ENCODE measurements around the gene RNF11.
"Not testable (repeated sequence)": the region's sequence is repeated elsewhere in the genome, so short reads cannot be mapped to it uniquely, and the experiment has no call there.

RNF11 gene

DNA sequence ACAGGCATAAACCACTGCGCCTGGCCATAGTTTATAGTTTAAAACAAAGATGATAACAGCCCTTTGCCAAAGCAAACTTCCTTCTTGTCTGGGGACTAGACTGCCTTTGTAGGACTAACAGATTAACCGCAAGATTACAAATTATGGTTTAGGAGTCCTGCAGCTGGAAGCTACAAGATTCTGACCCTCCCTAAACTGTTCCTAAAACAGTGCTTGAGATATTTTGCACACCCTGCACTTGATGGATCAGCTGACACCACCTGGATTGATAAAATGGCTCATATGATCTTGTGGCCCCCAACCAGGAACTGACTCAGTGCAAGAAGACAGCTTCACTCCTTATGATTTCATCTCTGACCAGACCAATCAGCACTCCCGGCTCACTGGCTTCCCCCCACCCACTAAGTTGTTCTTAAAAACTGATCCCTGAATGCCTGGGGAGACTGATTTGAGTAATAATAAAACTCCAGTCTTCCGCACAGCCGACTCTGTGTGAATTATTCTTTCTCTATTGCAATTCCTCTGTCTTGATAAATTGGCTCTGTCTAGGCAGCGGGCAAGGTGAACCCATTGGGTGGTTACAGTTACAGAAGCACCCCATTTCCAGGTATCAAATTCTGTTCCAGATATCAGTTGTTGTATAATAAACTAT, 13.8 kb upstream of the RNF11 start:
- in situ Hi-C loops (cut with HindIII; ENCODE audit: low pct_ligation_motif_present, low sequenced_read_pairs) = no loop called here
- Histone ChIP-seq H3K27ac (no peak overlapping the region), H3K4me3 (ENCODE audit: low read depth, low read length) (no peak overlapping the region), H3K27me3 (replicated peaks) (no peaks in the 10 kb centered on the region), H3K36me3 (replicated peaks) (no peaks in the 10 kb centered on the region)
- DNase-seq = no peak
- TF ChIP-seq, protein P1, sequence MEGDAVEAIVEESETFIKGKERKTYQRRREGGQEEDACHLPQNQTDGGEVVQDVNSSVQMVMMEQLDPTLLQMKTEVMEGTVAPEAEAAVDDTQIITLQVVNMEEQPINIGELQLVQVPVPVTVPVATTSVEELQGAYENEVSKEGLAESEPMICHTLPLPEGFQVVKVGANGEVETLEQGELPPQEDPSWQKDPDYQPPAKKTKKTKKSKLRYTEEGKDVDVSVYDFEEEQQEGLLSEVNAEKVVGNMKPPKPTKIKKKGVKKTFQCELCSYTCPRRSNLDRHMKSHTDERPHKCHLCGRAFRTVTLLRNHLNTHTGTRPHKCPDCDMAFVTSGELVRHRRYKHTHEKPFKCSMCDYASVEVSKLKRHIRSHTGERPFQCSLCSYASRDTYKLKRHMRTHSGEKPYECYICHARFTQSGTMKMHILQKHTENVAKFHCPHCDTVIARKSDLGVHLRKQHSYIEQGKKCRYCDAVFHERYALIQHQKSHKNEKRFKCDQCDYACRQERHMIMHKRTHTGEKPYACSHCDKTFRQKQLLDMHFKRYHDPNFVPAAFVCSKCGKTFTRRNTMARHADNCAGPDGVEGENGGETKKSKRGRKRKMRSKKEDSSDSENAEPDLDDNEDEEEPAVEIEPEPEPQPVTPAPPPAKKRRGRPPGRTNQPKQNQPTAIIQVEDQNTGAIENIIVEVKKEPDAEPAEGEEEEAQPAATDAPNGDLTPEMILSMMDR (IDR thresholded peaks at IDR 0.05; ENCODE audit: low read depth, low read length, missing control alignments) = no peak

DNA sequence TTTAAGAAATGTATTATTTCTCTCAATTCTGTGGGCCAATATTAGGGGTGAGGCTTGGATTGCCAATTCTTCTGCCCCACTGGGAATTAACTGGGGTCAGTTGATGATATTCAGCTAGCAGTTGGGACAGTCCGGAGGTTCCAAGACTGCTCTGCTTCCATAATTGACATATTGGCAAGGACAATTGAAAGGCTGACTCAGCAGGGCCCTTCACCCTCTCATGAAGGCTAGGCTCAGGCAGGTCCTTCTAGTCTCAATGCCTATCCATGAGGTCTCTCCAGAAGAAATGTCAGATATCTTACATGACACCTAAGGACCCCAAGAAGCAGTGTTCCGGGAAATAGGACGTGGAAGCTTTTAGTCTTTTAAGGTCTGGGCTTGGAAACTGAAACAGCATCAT, 13.3 kb upstream of the RNF11 start:
- TF ChIP-seq, protein P1 (IDR thresholded peaks at IDR 0.05; ENCODE audit: low read depth, low read length, missing control alignments) = no peak
- Histone ChIP-seq H3K27me3 (replicated peaks) (no peaks in the 10 kb centered on the region), H3K27ac (no peak overlapping the region), H3K4me3 (ENCODE audit: low read depth, low read length) (no peak overlapping the region), H3K36me3 (replicated peaks) (no peaks in the 10 kb centered on the region)
- in situ Hi-C loops (cut with HindIII; ENCODE audit: low pct_ligation_motif_present, low sequenced_read_pairs) = no loop called here
- no peak for DNase-seq

DNA sequence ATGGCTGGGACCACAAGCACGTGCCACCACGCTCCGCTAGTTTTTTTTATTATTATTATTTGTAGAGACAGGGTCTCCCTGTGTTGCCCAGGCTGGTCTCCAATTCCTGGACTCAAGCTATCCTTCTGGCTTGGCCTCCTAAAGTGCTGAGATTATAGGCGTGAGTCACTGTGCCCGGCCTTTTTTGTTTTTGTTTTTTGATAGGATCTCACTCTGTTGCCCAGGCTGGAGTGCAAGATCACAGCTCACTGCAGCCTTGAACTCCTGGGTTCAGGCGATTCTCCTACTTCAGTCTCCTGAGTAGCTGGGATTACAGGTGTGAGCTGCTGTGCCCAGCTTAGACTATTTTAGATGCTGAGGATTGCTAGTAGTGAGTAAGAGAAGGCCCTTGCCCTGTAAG, 11.8 kb upstream of the RNF11 start:
- Histone ChIP-seq H3K4me3 (ENCODE audit: low read depth, low read length) (no peak overlapping the region), H3K27ac (no peak overlapping the region)
- in situ Hi-C loops (cut with HindIII; ENCODE audit: low pct_ligation_motif_present, low sequenced_read_pairs) = no loop called here

DNA sequence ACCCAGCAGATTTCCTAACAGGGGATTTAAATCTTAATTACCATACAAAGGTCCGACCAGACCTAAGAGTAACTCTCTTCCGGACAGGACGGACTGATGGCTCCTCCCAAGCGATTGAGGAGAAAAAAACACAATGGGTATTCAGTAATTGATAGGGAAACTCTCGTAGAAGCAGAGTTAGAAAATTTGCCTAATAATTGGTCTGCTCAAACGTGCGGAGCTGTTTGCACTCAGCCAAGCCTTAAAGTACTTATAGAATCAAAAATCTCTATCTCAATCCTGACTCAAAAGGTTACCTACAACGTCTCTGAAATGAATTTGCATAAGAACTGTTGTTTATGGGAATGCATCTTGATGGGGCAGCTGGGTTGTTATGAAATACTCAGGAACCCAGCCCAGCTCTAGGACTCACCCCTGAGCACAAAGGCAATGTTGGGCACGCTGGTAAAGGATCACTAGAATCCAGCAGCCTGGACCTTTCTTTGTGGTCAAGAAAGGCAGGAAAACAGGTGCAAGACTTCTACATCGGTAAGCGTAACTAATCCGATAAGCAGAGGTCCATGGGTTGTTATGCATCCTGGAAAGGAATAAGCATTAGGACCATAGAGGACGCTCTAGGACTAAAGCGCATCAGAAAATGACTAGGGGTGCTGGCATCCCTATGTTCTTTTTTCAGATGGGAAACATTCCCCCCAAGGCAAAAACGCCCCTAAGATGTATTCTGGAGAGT, 8.7 kb upstream of the RNF11 start:
- DNase-seq; H3K36me3 ChIP-seq (replicated peaks); H3K4me3 ChIP-seq (ENCODE audit: low read depth, low read length); H3K27ac ChIP-seq; in situ Hi-C loops (cut with HindIII; ENCODE audit: low pct_ligation_motif_present, low sequenced_read_pairs); H3K27me3 ChIP-seq (replicated peaks): not testable (repeated sequence)

More for the DNA sequence above, 11.8 kb upstream of the RNF11 start:
- Histone ChIP-seq H3K27me3 (replicated peaks) (no peaks in the 10 kb centered on the region), H3K36me3 (replicated peaks) (no peaks in the 10 kb centered on the region)
- TF ChIP-seq, protein P1 (IDR thresholded peaks at IDR 0.05; ENCODE audit: low read depth, low read length, missing control alignments) = no peak
- DNase-seq = no peak

DNA sequence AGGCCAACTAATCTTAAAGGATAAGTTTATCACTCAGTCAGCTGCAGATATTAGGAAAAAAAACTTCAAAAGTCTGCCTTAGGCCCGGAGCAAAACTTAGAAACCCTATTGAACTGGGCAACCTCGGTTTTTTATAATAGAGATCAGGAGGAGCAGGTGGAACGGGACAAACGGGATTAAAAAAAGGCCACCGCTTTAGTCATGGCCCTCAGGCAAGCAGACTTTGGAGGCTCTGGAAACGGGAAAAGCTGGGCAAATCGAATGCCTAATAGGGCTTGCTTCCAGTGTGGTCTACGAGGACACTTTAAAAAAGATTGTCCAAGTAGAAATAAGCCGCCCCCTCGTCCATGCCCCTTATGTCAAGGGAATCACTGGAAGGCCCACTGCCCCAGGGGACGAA, 7.6 kb upstream of the RNF11 start:
- H3K4me3 ChIP-seq (ENCODE audit: low read depth, low read length); H3K27me3 ChIP-seq (replicated peaks); H3K27ac ChIP-seq; in situ Hi-C loops (cut with HindIII; ENCODE audit: low pct_ligation_motif_present, low sequenced_read_pairs); DNase-seq; H3K36me3 ChIP-seq (replicated peaks): not testable (repeated sequence)

DNA sequence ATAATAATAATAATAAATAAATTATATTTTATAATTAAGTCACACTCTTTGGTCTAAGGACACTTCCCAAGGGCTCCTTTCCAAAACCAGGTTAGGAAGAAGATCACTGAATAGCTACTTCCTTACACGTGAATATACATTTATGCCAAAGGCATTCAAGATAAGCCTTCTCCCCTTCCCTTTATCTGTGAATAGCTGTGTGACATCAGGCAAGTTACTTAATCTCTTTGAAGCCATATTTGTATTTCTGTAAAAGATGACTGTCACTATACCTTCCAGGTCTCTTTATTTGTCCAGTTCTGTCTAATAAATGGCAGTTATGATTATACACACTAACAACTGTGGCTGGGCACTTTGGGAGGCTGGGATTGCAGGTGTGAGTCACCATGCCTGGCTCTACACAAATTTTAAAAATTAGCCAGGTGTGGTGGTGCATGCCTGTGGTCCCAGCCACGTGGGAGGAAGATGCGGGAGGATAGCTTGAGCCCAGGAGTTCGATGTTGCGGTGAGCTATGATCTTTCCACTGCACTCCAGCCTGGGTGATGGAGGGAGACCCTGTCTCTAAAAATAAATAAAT, 5.5 kb upstream of the RNF11 start:
- Histone ChIP-seq H3K27me3 (replicated peaks) (no peaks in the 10 kb centered on the region), H3K27ac (no peak overlapping the region), H3K36me3 (replicated peaks) (no peaks in the 10 kb centered on the region), H3K4me3 (ENCODE audit: low read depth, low read length) (no peak overlapping the region)
- in situ Hi-C loops (cut with HindIII; ENCODE audit: low pct_ligation_motif_present, low sequenced_read_pairs) = no loop called here
- no peak for DNase-seq
- TF ChIP-seq, protein P1 (IDR thresholded peaks at IDR 0.05; ENCODE audit: low read depth, low read length, missing control alignments) = no peak
